RCC 7860 (cell line): ENCODE data around the gene TRIM2.
"Not testable (repeated sequence)": the region's sequence is repeated elsewhere in the genome, so short reads cannot be mapped to it uniquely, and the experiment has no call there.

ENCODE experiments used
- DNase-seq: peaks from one replicate; pipeline ENCODE4 v3.0.0-alpha.2; 2015; ENCODE audit warnings: low spot score
- FAIRE-seq: peaks from 2 replicates; lab custom pipeline; 2012; peaks lifted over from hg19 to GRCh38; lab: Jason Lieb, UNC

TRIM2 gene

GRCh38 chr4:153186046-153186728 is 18.1 kb upstream of the TRIM2 start:
- FAIRE-seq, result no peak
- no peak for DNase-seq

GRCh38 chr4:153189016-153189801 is 15.0 kb upstream of the TRIM2 start:
- DNase-seq, result peak; percentile 31

GRCh38 chr4:153191795-153192363 is 12.4 kb upstream of the TRIM2 start:
- FAIRE-seq, result no peak
- DNase-seq, result no peak

More at GRCh38 chr4:153189016-153189801, 15.0 kb upstream of the TRIM2 start:
- peak; percentile 49 for FAIRE-seq

GRCh38 chr4:153197301-153197700 is 6.9 kb upstream of the TRIM2 start:
- no peak for DNase-seq
- no peak for FAIRE-seq

- no peak for DNase-seq
- no peak for FAIRE-seq
These were observed 5.5 kb upstream of the TRIM2 start for GRCh38 chr4:153198719-153199118.

GRCh38 chr4:153203746-153204145 is 497 bp upstream of the TRIM2 start:
- not testable (repeated sequence) for FAIRE-seq, DNase-seq

GRCh38 chr4:153204728-153205648 is 745 bp downstream of the TRIM2 start:
- DNase-seq (no peak), FAIRE-seq (no peak)

GRCh38 chr4:153205757-153206156 is 1.5 kb downstream of the TRIM2 start:
- no peak for DNase-seq
- FAIRE-seq, result no peak

GRCh38 chr4:153206534-153206933 is 2.3 kb downstream of the TRIM2 start:
- FAIRE-seq (no peak), DNase-seq (no peak)

GRCh38 chr4:153207027-153207426 is 2.8 kb downstream of the TRIM2 start:
- no peak for FAIRE-seq
- no peak for DNase-seq

GRCh38 chr4:153207567-153207966 is 3.3 kb downstream of the TRIM2 start:
- DNase-seq (no peak), FAIRE-seq (no peak)

- FAIRE-seq (no peak), DNase-seq (no peak)
These were observed 5.2 kb downstream of the TRIM2 start for GRCh38 chr4:153209410-153209809.

GRCh38 chr4:153210727-153211126 is 6.5 kb downstream of the TRIM2 start:
- DNase-seq (no peak), FAIRE-seq (no peak)

- FAIRE-seq, result no peak
- DNase-seq, result no peak
These were observed 7.9 kb downstream of the TRIM2 start for GRCh38 chr4:153211986-153212728.

- FAIRE-seq, result no peak
These were observed 8.5 kb downstream of the TRIM2 start for GRCh38 chr4:153212736-153213135.

GRCh38 chr4:153215921-153216320 is 11.7 kb downstream of the TRIM2 start:
- no peak for DNase-seq
- no peak for FAIRE-seq

More at GRCh38 chr4:153212736-153213135, 8.5 kb downstream of the TRIM2 start:
- DNase-seq, result no peak

- FAIRE-seq (no peak), DNase-seq (no peak)
These were observed 12.3 kb downstream of the TRIM2 start for GRCh38 chr4:153216546-153216945.

- DNase-seq, result no peak
- no peak for FAIRE-seq
These were observed 13.2 kb downstream of the TRIM2 start for GRCh38 chr4:153217440-153217839.

GRCh38 chr4:153218961-153219360 is 14.7 kb downstream of the TRIM2 start:
- FAIRE-seq (no peak), DNase-seq (no peak)
